GM12891 (cell line): ENCODE data around the gene COQ4.

Source experiments
- POLR2A ChIP-seq: IDR thresholded peaks from 2 replicates; pipeline ENCODE4 v1.6.1; 2011; ENCODE audit warnings: low read depth, low read length, control low read depth
- POLR2AphosphoS5 ChIP-seq: IDR thresholded peaks from 2 replicates; pipeline ENCODE4 v1.6.1; 2011; ENCODE audit warnings: low read depth, low read length, control low read depth

DNA sequence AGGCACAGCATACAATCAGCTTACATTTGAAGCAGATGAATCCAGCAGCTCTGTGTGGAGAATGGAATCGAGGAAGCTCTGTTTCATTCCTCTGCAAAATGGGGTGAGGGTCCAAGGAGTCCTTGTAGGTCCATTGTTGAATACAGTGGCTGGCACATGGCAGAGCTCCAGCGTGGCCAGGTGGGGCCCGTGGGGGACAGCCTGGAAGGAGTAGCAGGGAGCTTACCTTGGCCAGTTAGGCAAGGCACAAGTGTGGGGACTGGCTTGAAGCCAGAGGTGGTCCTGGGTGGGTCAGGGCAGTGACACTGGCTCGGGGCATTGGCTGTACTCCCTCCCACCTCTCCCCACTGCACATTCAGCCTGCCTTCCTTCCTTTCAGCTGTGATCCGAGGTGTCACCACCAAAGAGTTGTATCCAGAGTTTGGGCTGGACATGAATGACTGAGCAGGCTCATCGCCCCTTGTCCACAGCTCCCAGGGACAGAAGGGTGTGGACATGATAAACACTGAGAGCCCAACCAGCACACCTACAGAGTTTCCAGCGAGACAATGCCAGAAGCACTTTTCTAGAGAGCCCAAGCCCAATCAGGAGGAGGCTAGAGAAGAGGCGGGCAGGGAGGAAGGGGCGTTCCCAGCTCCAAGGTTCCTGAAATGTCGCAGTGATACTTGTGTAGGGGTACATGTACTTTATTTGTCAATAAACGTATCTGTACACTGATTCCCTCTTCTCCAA lies 34.2 kb upstream of the COQ4 start:
- no peak for TF ChIP-seq POLR2A
- no peak for TF ChIP-seq POLR2AphosphoS5
